GM18505 (cell line): ENCODE data around the gene MYO18A.

Experiments used
- ATAC-seq: cut with Tn5 transposase; IDR thresholded peaks from one replicate; pipeline ENCODE4 v1.9.1; 2021; ENCODE audit not compliant: unreplicated experiment
- POLR2A ChIP-seq: IDR thresholded peaks from 4 replicates; pipeline ENCODE4 v1.6.1; 2011; ENCODE audit warnings: borderline replicate concordance; ENCODE audit not compliant: insufficient read depth, insufficient read length; ENCODE audit errors: extremely low read depth

Gene MYO18A

GRCh38 chr17:29168079-29168758 is 12.0 kb downstream of the MYO18A start:
- no peak for ATAC-seq
- no peak for TF ChIP-seq POLR2A

DNA sequence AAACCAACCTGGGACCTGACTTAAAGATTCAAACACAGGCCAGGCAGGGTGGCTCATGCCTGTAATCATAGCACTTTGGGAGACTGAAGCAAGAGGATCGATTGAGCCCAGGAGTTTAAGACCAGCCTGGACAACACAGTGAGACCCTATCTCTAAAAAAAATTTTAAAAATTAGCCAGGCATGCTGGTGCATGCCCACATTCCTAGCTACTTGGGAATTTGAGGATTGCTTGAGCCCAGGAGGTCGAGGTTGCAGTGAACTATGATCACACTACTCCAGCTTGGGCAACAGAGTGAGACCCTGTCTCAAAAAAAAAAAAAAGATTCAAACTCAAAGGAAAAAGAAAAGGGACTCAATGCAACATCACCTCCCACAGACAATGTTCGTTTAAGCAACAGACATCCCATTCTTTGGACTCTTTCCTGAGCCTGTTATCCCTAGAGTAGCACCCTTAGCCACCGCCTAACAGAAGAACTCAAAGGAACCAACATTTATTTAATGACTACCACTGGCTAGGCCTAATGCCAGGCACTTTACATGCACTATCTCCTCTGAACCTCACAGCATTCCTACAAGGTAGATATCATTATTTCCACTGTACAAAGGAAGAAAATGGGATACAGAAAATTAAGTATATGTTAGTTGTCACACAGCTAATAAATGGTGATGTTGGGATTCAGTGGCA is 12.7 kb downstream of the MYO18A start:
- no peak for ATAC-seq
- no peak for TF ChIP-seq POLR2A

GRCh38 chr17:29166507-29166887 is 13.7 kb downstream of the MYO18A start:
- ATAC-seq, result no peak

DNA sequence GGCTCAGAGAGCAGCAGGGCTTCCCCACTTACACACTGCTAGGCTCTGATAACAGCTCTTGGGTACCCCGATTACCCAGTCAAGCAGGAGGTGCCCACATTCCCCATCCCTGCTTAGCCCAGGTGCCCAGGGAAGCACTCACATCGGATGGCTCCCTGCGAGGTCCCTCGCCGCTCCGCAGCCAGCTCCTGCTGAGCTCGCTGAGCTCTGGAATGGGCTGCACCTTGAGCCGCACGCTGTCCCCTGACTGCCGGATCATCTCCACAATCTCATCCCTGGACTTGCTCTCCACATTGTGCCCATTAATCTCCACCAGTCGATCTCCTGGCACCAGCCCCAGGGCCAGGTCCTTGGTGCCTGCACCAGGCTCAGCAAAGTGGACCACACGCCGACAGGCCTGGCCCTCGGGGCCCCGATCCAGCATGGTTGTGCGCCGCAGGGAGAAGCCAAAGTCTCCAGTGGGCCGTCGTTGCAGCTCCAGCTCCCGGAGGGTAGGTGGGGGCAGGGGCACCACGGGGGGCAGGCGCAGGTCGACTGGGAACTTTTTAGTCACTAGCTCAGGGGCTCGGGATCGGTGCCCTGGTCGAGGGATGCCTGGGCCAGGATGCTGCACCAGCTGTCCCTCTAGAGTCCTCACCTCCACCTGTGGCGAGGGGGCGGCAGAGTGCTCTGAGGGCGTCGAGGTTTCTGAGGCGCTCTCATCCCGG is 14.2 kb downstream of the MYO18A start:
- TF ChIP-seq POLR2A, result no peak
- ATAC-seq, result no peak

More at GRCh38 chr17:29166507-29166887, 13.7 kb downstream of the MYO18A start:
- no peak for TF ChIP-seq POLR2A

DNA sequence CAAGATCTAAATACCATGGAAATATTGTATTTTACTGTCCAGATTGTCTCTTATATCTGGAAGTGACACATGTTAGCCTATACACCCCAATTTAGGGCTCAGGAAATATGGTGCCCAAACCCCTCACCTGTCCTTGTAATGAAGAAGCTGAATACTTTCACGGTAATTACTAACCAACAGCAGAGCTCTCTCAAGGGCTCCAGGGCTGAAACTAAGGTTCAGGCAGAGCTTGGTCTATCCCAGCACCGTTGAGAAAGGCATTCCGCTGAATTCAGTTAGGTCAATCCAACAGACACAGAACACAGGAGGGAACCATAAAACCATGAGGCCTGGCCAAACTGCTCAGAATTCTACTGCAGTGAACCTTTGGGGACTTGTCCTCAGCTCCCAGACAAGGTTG is 14.9 kb downstream of the MYO18A start:
- TF ChIP-seq POLR2A, result no peak
- no peak for ATAC-seq

GRCh38 chr17:29163563-29163962 is 16.6 kb downstream of the MYO18A start:
- ATAC-seq, result no peak
- TF ChIP-seq POLR2A, result no peak

GRCh38 chr17:29162909-29163341 is 17.3 kb downstream of the MYO18A start:
- no peak for TF ChIP-seq POLR2A
- ATAC-seq, result no peak

DNA sequence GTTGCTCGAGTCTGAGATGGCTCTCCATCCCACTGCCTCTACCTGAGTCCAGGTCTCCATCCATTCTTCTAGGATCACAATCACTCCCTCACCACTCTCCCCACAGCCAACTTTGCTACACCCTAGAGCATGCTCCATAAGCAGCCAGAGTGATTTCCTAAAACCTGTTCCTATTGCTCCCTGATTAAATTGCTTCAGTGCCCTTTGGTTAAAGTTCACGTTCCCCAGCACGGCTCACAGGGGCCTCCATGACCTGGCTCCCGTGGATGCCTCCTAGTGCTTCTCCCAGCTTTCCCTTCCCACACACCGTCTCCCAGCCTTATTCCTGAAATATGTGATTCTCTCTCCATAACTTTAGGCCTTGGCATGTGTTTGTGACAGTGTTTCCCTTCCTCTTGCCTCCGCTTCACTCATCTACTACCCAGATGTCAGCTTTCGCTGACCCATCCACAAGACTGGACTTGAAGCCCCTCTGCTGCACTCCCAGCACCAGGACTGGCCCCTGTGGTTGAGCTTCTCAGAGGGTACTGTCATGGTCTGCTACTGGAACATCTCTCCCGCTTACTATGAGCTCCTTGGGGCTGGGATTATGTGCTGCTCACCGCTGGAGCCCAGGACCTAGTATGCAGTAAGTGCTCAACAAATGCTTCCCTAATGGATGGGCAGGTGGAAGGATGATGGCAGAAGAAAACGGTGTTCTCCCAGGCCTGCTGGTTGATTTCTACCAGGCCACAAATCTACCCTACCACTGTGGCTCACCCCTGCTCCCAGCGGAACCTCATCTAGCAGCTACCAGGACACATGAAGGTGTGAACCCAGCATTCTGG is 17.9 kb downstream of the MYO18A start:
- ATAC-seq, result no peak
- no peak for TF ChIP-seq POLR2A

DNA sequence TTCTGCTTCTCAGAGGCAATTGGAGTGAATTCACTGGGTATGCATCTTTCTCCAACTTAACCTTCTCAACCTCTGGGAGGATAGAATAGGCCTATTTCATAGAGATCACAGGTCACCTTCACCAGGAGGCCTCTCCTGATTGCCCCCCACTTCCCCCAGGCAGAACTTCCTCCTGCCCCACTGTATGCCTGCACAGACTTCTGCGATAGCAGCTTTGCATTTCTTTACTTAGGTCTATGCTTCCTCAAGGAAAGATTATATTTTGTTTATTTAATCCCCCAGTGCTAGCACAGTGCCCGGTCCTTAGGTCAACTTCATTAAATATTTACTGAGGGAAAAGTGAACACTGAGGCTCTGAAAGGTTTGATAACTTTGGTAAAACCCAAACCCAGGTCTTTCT is 19.9 kb downstream of the MYO18A start:
- ATAC-seq, result no peak

DNA sequence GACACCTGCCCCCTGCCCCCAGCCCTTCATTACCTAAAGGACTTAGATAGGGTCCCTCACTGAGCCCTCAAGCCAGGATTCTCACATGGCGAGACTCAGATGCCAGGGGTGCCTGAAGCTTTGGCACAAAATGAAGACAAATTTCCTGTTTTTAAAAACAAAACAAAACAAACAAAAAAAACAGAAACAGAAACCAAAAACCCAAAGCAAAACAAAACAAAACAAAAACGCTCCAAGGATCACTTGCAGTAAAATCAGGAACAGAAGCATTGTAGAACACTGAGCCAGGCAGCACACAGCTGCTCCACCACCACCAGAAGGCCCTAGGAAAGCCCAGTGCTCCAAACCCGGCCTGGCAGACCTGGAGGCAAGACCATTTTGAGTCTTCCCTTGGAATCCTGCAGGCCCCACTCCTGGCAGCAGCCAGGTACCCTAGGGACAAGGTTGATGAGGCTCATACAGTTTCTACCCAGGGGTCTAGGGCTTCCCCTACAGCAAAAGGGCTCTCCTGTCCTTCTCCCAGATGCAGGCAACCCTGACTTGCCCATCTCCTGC is 20.8 kb downstream of the MYO18A start:
- TF ChIP-seq POLR2A, result no peak

More for the DNA sequence above, 19.9 kb downstream of the MYO18A start:
- no peak for TF ChIP-seq POLR2A

GRCh38 chr17:29158488-29159275 is 21.5 kb downstream of the MYO18A start:
- ATAC-seq, result no peak
- no peak for TF ChIP-seq POLR2A

More for the DNA sequence above, 20.8 kb downstream of the MYO18A start:
- no peak for ATAC-seq

GRCh38 chr17:29158096-29158487 is 22.1 kb downstream of the MYO18A start:
- TF ChIP-seq POLR2A, result no peak
- no peak for ATAC-seq

GRCh38 chr17:29157310-29157709 is 22.9 kb downstream of the MYO18A start:
- no peak for TF ChIP-seq POLR2A
- ATAC-seq, result no peak

DNA sequence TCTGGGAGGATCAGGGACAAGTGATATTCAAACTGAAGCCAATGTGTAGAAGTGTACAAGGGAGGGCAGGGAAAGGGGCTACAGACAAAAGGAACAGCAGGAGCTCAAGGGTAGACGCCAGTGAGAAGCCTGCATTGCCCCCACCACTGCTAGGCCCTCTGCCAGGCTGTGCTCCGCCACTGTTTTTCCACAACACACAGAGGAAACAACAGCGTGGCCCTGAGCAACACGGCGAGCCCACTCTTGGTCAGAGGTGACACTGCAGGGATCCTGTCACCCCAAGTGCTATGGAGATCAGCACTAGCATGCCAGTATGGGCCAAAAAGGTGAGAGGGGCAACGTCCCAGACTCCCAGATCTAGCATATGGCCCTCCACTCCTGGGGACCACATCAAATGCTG is 23.4 kb downstream of the MYO18A start:
- no peak for ATAC-seq
- no peak for TF ChIP-seq POLR2A
